Parathyroid adenoma (tissue), 2 donors: ENCODE results near the gene OXLD1.
A peak's percentile ranks its signal among the peaks of the same experiment; 100 is the strongest.

Source experiments
- H2AFZ ChIP-seq: fragments of 300-600 bp; sonication (generic); one replicate; pipeline ENCODE4 v1.7.0; 2017; ENCODE audit warnings: antibody characterized with exemption, mild to moderate bottlenecking
- H3K27ac ChIP-seq: fragments of 300-600 bp; sonication (generic); one replicate; pipeline ENCODE4 v1.7.0; 2017
- H3K27me3 ChIP-seq: fragments of 300-600 bp; sonication (generic); one replicate; pipeline ENCODE4 v1.7.0; 2017; ENCODE audit warnings: low read length; ENCODE audit not compliant: control insufficient read depth, insufficient read depth
- H3K36me3 ChIP-seq: fragments of 300-600 bp; sonication (generic); one replicate; pipeline ENCODE4 v1.7.0; 2017; ENCODE audit warnings: low read length; ENCODE audit not compliant: control insufficient read depth, insufficient read depth
- H3K4me1 ChIP-seq: fragments of 300-600 bp; sonication (generic); one replicate; pipeline ENCODE4 v1.7.0; 2017; ENCODE audit warnings: control low read depth
- H3K4me2 ChIP-seq: fragments of 300-600 bp; sonication (generic); one replicate; pipeline ENCODE4 v1.7.0; 2017; ENCODE audit warnings: low read length
- H3K4me3 ChIP-seq: fragments of 300-600 bp; sonication (generic); one replicate; pipeline ENCODE4 v1.7.0; 2017; ENCODE audit warnings: low read depth, low read length
- H3K79me2 ChIP-seq: fragments of 300-600 bp; sonication (generic); one replicate; pipeline ENCODE4 v1.7.0; 2017; ENCODE audit warnings: control low read depth
- H3K9ac ChIP-seq: fragments of 300-600 bp; sonication (generic); one replicate; pipeline ENCODE4 v1.7.0; 2017; ENCODE audit warnings: mild to moderate bottlenecking
- H3K9me3 ChIP-seq: fragments of 300-600 bp; sonication (generic); one replicate; pipeline ENCODE4 v1.7.0; 2017; ENCODE audit warnings: low read length; ENCODE audit not compliant: control insufficient read depth
- CTCF ChIP-seq: fragments of 300-600 bp; sonication (generic); IDR thresholded peaks from one replicate; pipeline ENCODE4 v1.7.0; 2017; ENCODE audit warnings: antibody characterized with exemption, mild to moderate bottlenecking
- donor health status: primary hyperparathyroidism.

Gene OXLD1

GRCh38 chr17:81682565-81683207 is 16.3 kb upstream of the OXLD1 start:
- Histone ChIP-seq H3K27ac (no peak overlapping the region), H3K4me2 (peak overlapping the region; percentile 77), H3K9ac (no peak overlapping the region)

GRCh38 chr17:81681672-81682071 is 15.3 kb upstream of the OXLD1 start:
- Histone ChIP-seq H3K4me3 (no peak overlapping the region), H3K79me2 (peaks cover 31% of the 10 kb centered on the region), H3K27ac (no peak overlapping the region), H3K9ac (no peak overlapping the region), H3K4me2 (no peak overlapping the region), H3K36me3 (no peaks in the 10 kb centered on the region), H2AFZ (no peak overlapping the region), H3K4me1 (peaks cover 11% of the 10 kb centered on the region), H3K27me3 (no peaks in the 10 kb centered on the region), H3K9me3 (no peaks in the 10 kb centered on the region)
- TF ChIP-seq CTCF, result no peak

More at GRCh38 chr17:81682565-81683207, 16.3 kb upstream of the OXLD1 start:
- no peak for TF ChIP-seq CTCF
- no peaks in the 10 kb centered on the region for H3K36me3 ChIP-seq
- peak overlapping the region; percentile 94 for H3K4me3 ChIP-seq
- no peaks in the 10 kb centered on the region for H3K27me3 ChIP-seq
- H3K4me1 ChIP-seq, result peaks cover 11% of the 10 kb centered on the region
- H2AFZ ChIP-seq, result peak overlapping the region; percentile 86
- peaks cover 41% of the 10 kb centered on the region for H3K79me2 ChIP-seq
- no peaks in the 10 kb centered on the region for H3K9me3 ChIP-seq

GRCh38 chr17:81680150-81680549 is 13.7 kb upstream of the OXLD1 start:
- no peaks in the 10 kb centered on the region for H3K9me3 ChIP-seq
- H3K4me1 ChIP-seq, result peaks cover 7% of the 10 kb centered on the region
- no peak for TF ChIP-seq CTCF
- H3K27me3 ChIP-seq, result no peaks in the 10 kb centered on the region
- H3K4me2 ChIP-seq, result no peak overlapping the region
- H3K9ac ChIP-seq, result no peak overlapping the region
- no peak overlapping the region for H3K27ac ChIP-seq
- H3K4me3 ChIP-seq, result no peak overlapping the region
- H3K79me2 ChIP-seq, result peaks cover 18% of the 10 kb centered on the region
- no peak overlapping the region for H2AFZ ChIP-seq
- H3K36me3 ChIP-seq, result no peaks in the 10 kb centered on the region

GRCh38 chr17:81676906-81677305 is 10.5 kb upstream of the OXLD1 start:
- Histone ChIP-seq H2AFZ (no peak overlapping the region), H3K27ac (no peak overlapping the region), H3K9me3 (no peaks in the 10 kb centered on the region), H3K9ac (no peak overlapping the region), H3K79me2 (peaks cover 2% of the 10 kb centered on the region), H3K4me2 (no peak overlapping the region), H3K4me1 (no peaks in the 10 kb centered on the region), H3K27me3 (no peaks in the 10 kb centered on the region), H3K36me3 (no peaks in the 10 kb centered on the region), H3K4me3 (no peak overlapping the region)
- no peak for TF ChIP-seq CTCF
